SK-N-SH treated with all-trans-retinoic acid at 6 μM for 48 hours (cell line): ENCODE results near the gene SLC3A2.
"Not testable (repeated sequence)": the region's sequence is repeated elsewhere in the genome, so short reads cannot be mapped to it uniquely, and the experiment has no call there.

ENCODE experiments used
- ATAC-seq: fragments of 200-7000 bp; cut with Tn5 transposase; 3 replicates; pipeline ENCODE4 v1.9.1; 2020; ENCODE audit warnings: mild to moderate bottlenecking, moderate library complexity
- ARNTL ChIP-seq: fragments of 450-650 bp; formaldehyde crosslinking; IDR thresholded peaks from 2 replicates; pipeline ENCODE4 v1.5.0; 2020; ENCODE audit warnings: low read depth, mild to moderate bottlenecking, moderate library complexity, borderline replicate concordance
- BACH2 ChIP-seq: fragments of 250-450 bp; sonication (Bioruptor Pico); IDR thresholded peaks from 2 replicates; pipeline ENCODE4 v1.9.0; 2021; ENCODE audit warnings: mild to moderate bottlenecking, borderline replicate concordance
- CREB5 ChIP-seq: fragments of 250-450 bp; sonication (Bioruptor Pico); IDR thresholded peaks from 2 replicates; pipeline ENCODE4 v1.5.1; 2020; ENCODE audit warnings: low read depth, mild to moderate bottlenecking, moderate library complexity
- CSDC2 ChIP-seq: fragments of 250-450 bp; sonication (Bioruptor Pico); IDR thresholded peaks from 2 replicates; pipeline ENCODE4 v1.5.0; 2020; ENCODE audit warnings: mild to moderate bottlenecking, moderate library complexity
- ESRRG ChIP-seq: fragments of 250-450 bp; sonication (Bioruptor Pico); IDR thresholded peaks from 2 replicates; pipeline ENCODE4 v1.6.1; 2021; ENCODE audit warnings: mild to moderate bottlenecking
- GLIS3 ChIP-seq: fragments of 250-450 bp; sonication (Bioruptor Pico); IDR thresholded peaks from 2 replicates; pipeline ENCODE4 v1.5.0; 2020; ENCODE audit warnings: mild to moderate bottlenecking, moderate library complexity
- ISL1 ChIP-seq: fragments of 250-450 bp; sonication (Bioruptor Pico); IDR thresholded peaks from 2 replicates; pipeline ENCODE4 v2.1.2; 2022; ENCODE audit warnings: mild to moderate bottlenecking, moderate library complexity
- OSR1 ChIP-seq: fragments of 250-450 bp; sonication (Bioruptor Pico); IDR thresholded peaks from 2 replicates; pipeline ENCODE4 v1.8.0; 2022; ENCODE audit warnings: moderate library complexity, mild to moderate bottlenecking, inconsistent platforms
- PATZ1 ChIP-seq: fragments of 250-450 bp; sonication (Bioruptor Pico); IDR thresholded peaks from 2 replicates; pipeline ENCODE4 v1.8.0; 2020; ENCODE audit warnings: mild to moderate bottlenecking, moderate library complexity, borderline replicate concordance
- PPARA ChIP-seq: fragments of 250-450 bp; sonication (Bioruptor Pico); IDR thresholded peaks from 2 replicates; pipeline ENCODE4 v1.5.0; 2020; ENCODE audit warnings: mild to moderate bottlenecking, borderline replicate concordance
- RARB ChIP-seq: fragments of 250-450 bp; sonication (Bioruptor Pico); IDR thresholded peaks from 2 replicates; pipeline ENCODE4 v1.8.0; 2021; ENCODE audit warnings: mild to moderate bottlenecking, moderate library complexity
- SNAI2 ChIP-seq: fragments of 250-450 bp; sonication (Bioruptor Pico); IDR thresholded peaks from 2 replicates; pipeline ENCODE4 v1.5.0; 2020; ENCODE audit warnings: mild to moderate bottlenecking, moderate library complexity
- TCF4 ChIP-seq: fragments of 250-450 bp; sonication (Bioruptor Pico); IDR thresholded peaks from 2 replicates; pipeline ENCODE4 v1.8.0; 2021; ENCODE audit warnings: mild to moderate bottlenecking, moderate library complexity, borderline replicate concordance
- TOX ChIP-seq: fragments of 250-450 bp; sonication (Bioruptor Pico); IDR thresholded peaks from 2 replicates; pipeline ENCODE4 v1.8.0; 2021; ENCODE audit warnings: mild to moderate bottlenecking, moderate library complexity, borderline replicate concordance
- ZC3H10 ChIP-seq: fragments of 250-450 bp; sonication (Bioruptor Pico); IDR thresholded peaks from 2 replicates; pipeline ENCODE4 v1.5.1; 2021; ENCODE audit warnings: mild to moderate bottlenecking, moderate library complexity
- ZFP3 ChIP-seq: fragments of 250-450 bp; sonication (Bioruptor Pico); IDR thresholded peaks from 2 replicates; pipeline ENCODE4 v1.5.0; 2020; ENCODE audit warnings: mild to moderate bottlenecking, moderate library complexity
- ZFP30 ChIP-seq: fragments of 450-650 bp; formaldehyde crosslinking; IDR thresholded peaks from 2 replicates; pipeline ENCODE4 v1.5.0; 2022; ENCODE audit warnings: mild to moderate bottlenecking, moderate library complexity
- ZNF565 ChIP-seq: fragments of 450-650 bp; formaldehyde crosslinking; conservative IDR thresholded peaks from 2 replicates; pipeline ENCODE4 v1.5.0; 2020; ENCODE audit warnings: low read depth, mild to moderate bottlenecking, moderate library complexity
- ZNF70 ChIP-seq: fragments of 450-650 bp; formaldehyde crosslinking; IDR thresholded peaks from 2 replicates; pipeline ENCODE4 v1.5.0; 2020; ENCODE audit warnings: mild to moderate bottlenecking, moderate library complexity
- ZNF8 ChIP-seq: fragments of 450-650 bp; formaldehyde crosslinking; IDR thresholded peaks from 2 replicates; pipeline ENCODE4 v1.5.0; 2020; ENCODE audit warnings: mild to moderate bottlenecking, moderate library complexity
- TF ChIP-seq, protein P1 (sequence below): fragments of 250-450 bp; sonication (Bioruptor Pico); IDR thresholded peaks from 2 replicates; pipeline ENCODE4 v1.5.0; 2020; ENCODE audit warnings: mild to moderate bottlenecking, moderate library complexity
- TF ChIP-seq, protein P2 (sequence below): fragments of 250-450 bp; sonication (Bioruptor Pico); IDR thresholded peaks from 2 replicates; pipeline ENCODE4 v1.5.1; 2021; ENCODE audit warnings: mild to moderate bottlenecking, moderate library complexity
- TF ChIP-seq, protein P3 (sequence below): fragments of 250-450 bp; sonication (Bioruptor Pico); IDR thresholded peaks from 2 replicates; pipeline ENCODE4 v1.8.0; 2021; ENCODE audit warnings: low read depth, mild to moderate bottlenecking, moderate library complexity, borderline replicate concordance

Gene SLC3A2

DNA sequence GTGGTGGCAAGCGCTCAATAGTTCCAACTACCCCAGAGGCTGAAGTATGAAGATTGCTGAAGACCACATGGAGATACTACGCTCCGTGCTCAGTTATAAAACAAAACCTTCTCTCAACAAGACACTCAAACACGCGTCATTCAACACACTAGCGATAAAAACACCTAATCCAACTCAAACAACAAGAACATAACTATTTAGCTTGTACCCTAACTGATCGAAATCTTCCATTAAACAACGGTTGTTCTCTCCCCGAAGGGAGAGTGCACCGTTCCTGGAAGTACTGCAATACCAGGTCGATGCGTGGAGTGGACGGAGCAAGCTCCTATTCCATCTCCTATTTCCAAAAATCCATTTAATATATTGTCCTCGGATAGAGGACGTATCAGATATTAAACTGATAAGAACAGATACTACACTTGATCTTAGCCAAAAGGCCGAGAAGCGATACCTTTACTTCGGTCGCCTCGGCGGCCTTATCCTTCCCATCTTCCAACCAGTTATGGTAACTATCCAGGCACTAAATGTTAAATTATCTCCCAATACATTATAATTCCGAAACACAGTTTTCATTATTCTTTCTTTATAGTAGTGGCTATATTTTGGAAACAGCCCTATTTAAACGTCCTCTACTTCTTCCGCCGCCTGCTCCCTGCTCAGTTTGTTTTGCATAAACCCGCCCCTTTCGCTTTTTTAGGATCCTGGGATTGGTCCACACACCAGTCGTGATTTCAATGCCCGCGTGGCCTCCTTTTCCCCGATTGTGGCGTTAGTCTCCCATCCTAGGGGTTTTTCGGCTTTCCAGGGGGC is 39.1 kb upstream of the SLC3A2 start:
- peak; percentile 88 for ATAC-seq
- TF ChIP-seq ZNF70 (peak; percentile 96), ZNF8 (CRISPR knock-in tag) (peak; percentile 95), PATZ1 (peak; percentile 100), ZNF565 (CRISPR knock-in tag) (peak; percentile 99), CSDC2 (CRISPR knock-in tag) (peak; percentile 96; the same call in 1 of the 2 replicates), SNAI2 (CRISPR knock-in tag) (peak; percentile 100), ZFP3 (CRISPR knock-in tag) (peak; percentile 93), ZFP30 (peak; percentile 95), PPARA (CRISPR knock-in tag) (peak; percentile 99), ZC3H10 (CRISPR knock-in tag) (peak; percentile 100), CREB5 (CRISPR knock-in tag) (peak; percentile 100), TCF4 (peak; percentile 96), OSR1 (CRISPR knock-in tag) (no peak), RARB (peak; percentile 100), BACH2 (CRISPR knock-in tag) (peak; percentile 44; the same call in 1 of the 2 replicates), ESRRG (CRISPR knock-in tag) (peak; percentile 100), ISL1 (CRISPR knock-in tag) (peak; percentile 63; the same call in 1 of the 2 replicates), GLIS3 (CRISPR knock-in tag) (peak; percentile 100), TOX (CRISPR knock-in tag) (peak; percentile 100), ARNTL (CRISPR knock-in tag) (peak; percentile 98)
- TF ChIP-seq, protein P1, sequence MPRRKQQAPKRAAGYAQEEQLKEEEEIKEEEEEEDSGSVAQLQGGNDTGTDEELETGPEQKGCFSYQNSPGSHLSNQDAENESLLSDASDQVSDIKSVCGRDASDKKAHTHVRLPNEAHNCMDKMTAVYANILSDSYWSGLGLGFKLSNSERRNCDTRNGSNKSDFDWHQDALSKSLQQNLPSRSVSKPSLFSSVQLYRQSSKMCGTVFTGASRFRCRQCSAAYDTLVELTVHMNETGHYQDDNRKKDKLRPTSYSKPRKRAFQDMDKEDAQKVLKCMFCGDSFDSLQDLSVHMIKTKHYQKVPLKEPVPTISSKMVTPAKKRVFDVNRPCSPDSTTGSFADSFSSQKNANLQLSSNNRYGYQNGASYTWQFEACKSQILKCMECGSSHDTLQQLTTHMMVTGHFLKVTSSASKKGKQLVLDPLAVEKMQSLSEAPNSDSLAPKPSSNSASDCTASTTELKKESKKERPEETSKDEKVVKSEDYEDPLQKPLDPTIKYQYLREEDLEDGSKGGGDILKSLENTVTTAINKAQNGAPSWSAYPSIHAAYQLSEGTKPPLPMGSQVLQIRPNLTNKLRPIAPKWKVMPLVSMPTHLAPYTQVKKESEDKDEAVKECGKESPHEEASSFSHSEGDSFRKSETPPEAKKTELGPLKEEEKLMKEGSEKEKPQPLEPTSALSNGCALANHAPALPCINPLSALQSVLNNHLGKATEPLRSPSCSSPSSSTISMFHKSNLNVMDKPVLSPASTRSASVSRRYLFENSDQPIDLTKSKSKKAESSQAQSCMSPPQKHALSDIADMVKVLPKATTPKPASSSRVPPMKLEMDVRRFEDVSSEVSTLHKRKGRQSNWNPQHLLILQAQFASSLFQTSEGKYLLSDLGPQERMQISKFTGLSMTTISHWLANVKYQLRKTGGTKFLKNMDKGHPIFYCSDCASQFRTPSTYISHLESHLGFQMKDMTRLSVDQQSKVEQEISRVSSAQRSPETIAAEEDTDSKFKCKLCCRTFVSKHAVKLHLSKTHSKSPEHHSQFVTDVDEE (CRISPR knock-in tag) = peak; percentile 98
- TF ChIP-seq, protein P2, sequence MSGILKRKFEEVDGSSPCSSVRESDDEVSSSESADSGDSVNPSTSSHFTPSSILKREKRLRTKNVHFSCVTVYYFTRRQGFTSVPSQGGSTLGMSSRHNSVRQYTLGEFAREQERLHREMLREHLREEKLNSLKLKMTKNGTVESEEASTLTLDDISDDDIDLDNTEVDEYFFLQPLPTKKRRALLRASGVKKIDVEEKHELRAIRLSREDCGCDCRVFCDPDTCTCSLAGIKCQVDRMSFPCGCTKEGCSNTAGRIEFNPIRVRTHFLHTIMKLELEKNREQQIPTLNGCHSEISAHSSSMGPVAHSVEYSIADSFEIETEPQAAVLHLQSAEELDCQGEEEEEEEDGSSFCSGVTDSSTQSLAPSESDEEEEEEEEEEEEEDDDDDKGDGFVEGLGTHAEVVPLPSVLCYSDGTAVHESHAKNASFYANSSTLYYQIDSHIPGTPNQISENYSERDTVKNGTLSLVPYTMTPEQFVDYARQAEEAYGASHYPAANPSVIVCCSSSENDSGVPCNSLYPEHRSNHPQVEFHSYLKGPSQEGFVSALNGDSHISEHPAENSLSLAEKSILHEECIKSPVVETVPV (CRISPR knock-in tag) = peak; percentile 100
- TF ChIP-seq, protein P3, sequence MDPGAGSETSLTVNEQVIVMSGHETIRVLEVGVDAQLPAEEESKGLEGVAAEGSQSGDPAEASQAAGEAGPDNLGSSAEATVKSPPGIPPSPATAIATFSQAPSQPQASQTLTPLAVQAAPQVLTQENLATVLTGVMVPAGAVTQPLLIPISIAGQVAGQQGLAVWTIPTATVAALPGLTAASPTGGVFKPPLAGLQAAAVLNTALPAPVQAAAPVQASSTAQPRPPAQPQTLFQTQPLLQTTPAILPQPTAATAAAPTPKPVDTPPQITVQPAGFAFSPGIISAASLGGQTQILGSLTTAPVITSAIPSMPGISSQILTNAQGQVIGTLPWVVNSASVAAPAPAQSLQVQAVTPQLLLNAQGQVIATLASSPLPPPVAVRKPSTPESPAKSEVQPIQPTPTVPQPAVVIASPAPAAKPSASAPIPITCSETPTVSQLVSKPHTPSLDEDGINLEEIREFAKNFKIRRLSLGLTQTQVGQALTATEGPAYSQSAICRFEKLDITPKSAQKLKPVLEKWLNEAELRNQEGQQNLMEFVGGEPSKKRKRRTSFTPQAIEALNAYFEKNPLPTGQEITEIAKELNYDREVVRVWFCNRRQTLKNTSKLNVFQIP = peak; percentile 100

GRCh38 chr11:62842171-62842741 is 38.4 kb upstream of the SLC3A2 start:
- ATAC-seq = no peak
- TF ChIP-seq, protein P1 (CRISPR knock-in tag) = 0 out of 2 replicates have a peak, but pooled peaks have one; percentile 58
- TF ChIP-seq SNAI2 (CRISPR knock-in tag) = peak; percentile 75; the same call in 1 of the 2 replicates
- TF ChIP-seq ZFP3 (CRISPR knock-in tag) = 0 out of 2 replicates have a peak, but pooled peaks have one; percentile 10
- TF ChIP-seq ARNTL (CRISPR knock-in tag) = no peak
- TF ChIP-seq CSDC2 (CRISPR knock-in tag) = peak; percentile 61; the same call in 1 of the 2 replicates
- no peak for TF ChIP-seq ZNF70

- not testable (repeated sequence) for ATAC-seq
These were observed 37.8 kb upstream of the SLC3A2 start for GRCh38 chr11:62842891-62843290.
